H1 (cell line): ENCODE measurements around the gene PROM2. TPM values are rescaled to one million over a fixed set of nuclear protein-coding genes. Genes with fewer than 3 reads are reported as not detected.

Experiments
- CTCF ChIA-PET: fragments of 300-600 bp; sonication (Branson Sonifier 250); formaldehyde crosslinking; loops from one replicate; lab custom pipeline; 2021; ENCODE audit not compliant: partially characterized antibody; lab: Charles Lee
- POLR2A ChIA-PET: fragments of 300-600 bp; sonication (Branson Sonifier 250); formaldehyde crosslinking; loops from one replicate; lab custom pipeline; 2021; ENCODE audit warnings: inconsistent platforms; ENCODE audit not compliant: partially characterized antibody; lab: Charles Lee
- DNase-seq, 2 experiments: peaks; one replicate each; pipeline versions ENCODE4 v3.0.0 to v3.0.0-alpha.2; 2010 to 2022; ENCODE audit warnings: low spot score in 2 of 2, low read depth in 1 of 2, mixed read lengths in 1 of 2
- FAIRE-seq: peaks from 2 replicates; lab custom pipeline; 2011; peaks lifted over from hg19 to GRCh38; lab: Jason Lieb, UNC
- H2AFZ ChIP-seq: 2 replicates; pipeline ENCODE4 v1.8.1; 2012; ENCODE audit warnings: low read length, inconsistent platforms
- H2AK5ac ChIP-seq: 2 replicates; pipeline ENCODE4 v1.6.1; 2013; ENCODE audit warnings: low read depth, low read length
- H2BK120ac ChIP-seq: replicated peaks from 2 replicates; pipeline ENCODE3; 2013; ENCODE audit warnings: low read depth, low read length, inconsistent platforms
- H2BK12ac ChIP-seq: 2 replicates; pipeline ENCODE4 v1.6.1; 2013; ENCODE audit warnings: low read depth, low read length
- H2BK15ac ChIP-seq: 2 replicates; pipeline ENCODE4 v1.6.1; 2013; ENCODE audit warnings: low read length
- H2BK20ac ChIP-seq: 2 replicates; pipeline ENCODE4 v1.6.1; 2013; ENCODE audit warnings: low read length
- H2BK5ac ChIP-seq: 2 replicates; pipeline ENCODE4 v1.6.1; 2013; ENCODE audit warnings: low read depth, low read length
- H3K14ac ChIP-seq: 2 replicates; pipeline ENCODE4 v1.6.1; 2013; ENCODE audit warnings: inconsistent platforms; ENCODE audit not compliant: insufficient read length
- H3K18ac ChIP-seq: 2 replicates; pipeline ENCODE4 v1.6.1; 2013; ENCODE audit warnings: low read length; ENCODE audit errors: extremely low read depth
- H3K23ac ChIP-seq: 2 replicates; pipeline ENCODE4 v1.6.1; 2013; ENCODE audit warnings: inconsistent platforms; ENCODE audit not compliant: insufficient read length
- H3K23me2 ChIP-seq: 2 replicates; pipeline ENCODE4 v1.6.1; 2013; ENCODE audit warnings: low read depth, low read length
- H3K27ac ChIP-seq: 2 replicates; pipeline ENCODE4 v1.6.1; 2011; ENCODE audit warnings: low read depth, low read length, inconsistent platforms
- H3K27me3 ChIP-seq, 4 experiments: replicated peaks in 1 of 4; 1 replicate in 1 of 4; 2 replicates in 3 of 4; pipeline versions ENCODE4 v1.6.1 to v1.8.1; 2011 to 2013; ENCODE audit warnings: low read length in 3 of 4, mild to moderate bottlenecking in 3 of 4, inconsistent platforms in 2 of 4, mixed read lengths in 2 of 4, moderate library complexity in 1 of 4; ENCODE audit not compliant: control insufficient read depth in 3 of 4, insufficient read depth in 3 of 4; ENCODE audit errors: extremely low read depth in 1 of 4
- H3K36me3 ChIP-seq, 4 experiments: 2 replicates each; pipeline versions ENCODE4 v1.6.1 to v1.8.1; 2011 to 2013; ENCODE audit warnings: mild to moderate bottlenecking in 4 of 4, low read length in 3 of 4, moderate library complexity in 2 of 4, control low read depth in 1 of 4, inconsistent platforms in 1 of 4; ENCODE audit not compliant: insufficient read depth in 4 of 4, control insufficient read depth in 2 of 4
- H3K4ac ChIP-seq: replicated peaks from 2 replicates; pipeline ENCODE3; 2013; ENCODE audit warnings: low read length, low read depth, mixed read lengths, inconsistent platforms; ENCODE audit not compliant: insufficient read length
- H3K4me1 ChIP-seq, 4 experiments: replicated peaks in 1 of 4; 1 replicate in 1 of 4; 2 replicates in 3 of 4; pipeline versions ENCODE4 v1.6.1 to v1.8.1; 2011 to 2013; ENCODE audit warnings: low read length in 3 of 4, inconsistent platforms in 2 of 4, mixed read lengths in 1 of 4; ENCODE audit not compliant: insufficient read depth in 4 of 4, control insufficient read depth in 3 of 4
- H3K4me2 ChIP-seq, 2 experiments: 2 replicates each; pipeline versions ENCODE4 v1.6.1 to v1.8.1; 2011 to 2013; ENCODE audit warnings: low read depth in 2 of 2, low read length in 2 of 2, control low read depth in 1 of 2, inconsistent platforms in 1 of 2, mild to moderate bottlenecking in 1 of 2; ENCODE audit not compliant: insufficient read depth in 1 of 2
- H3K4me3 ChIP-seq, 4 experiments: fragments of 200-600, 300-600 bp in 1 of 4; sonication (generic), shearing (Covaris generic), sonication (Bioruptor Twin) in 1 of 4; 2 replicates each; pipeline versions ENCODE4 v1.5.1 to v1.8.1; 2011 to 2016; ENCODE audit warnings: low read length in 4 of 4, low read depth in 3 of 4, control low read depth in 2 of 4, inconsistent platforms in 2 of 4, mild to moderate bottlenecking in 2 of 4, mixed read lengths in 1 of 4, moderate library complexity in 1 of 4; ENCODE audit not compliant: insufficient read depth in 2 of 4; ENCODE audit errors: extremely low read depth in 1 of 4
- H3K56ac ChIP-seq: replicated peaks from 2 replicates; pipeline ENCODE3; 2013; ENCODE audit warnings: low read depth, mild to moderate bottlenecking, mixed read lengths, low read length, inconsistent platforms; ENCODE audit not compliant: insufficient read length
- H3K79me1 ChIP-seq: 2 replicates; pipeline ENCODE4 v1.6.1; 2013; ENCODE audit warnings: low read depth, low read length, control low read depth
- H3K79me2 ChIP-seq, 2 experiments: 2 replicates each; pipeline versions ENCODE4 v1.6.1 to v1.8.1; 2012 to 2013; ENCODE audit warnings: low read length in 2 of 2, mild to moderate bottlenecking in 2 of 2, inconsistent platforms in 1 of 2; ENCODE audit not compliant: insufficient read depth in 2 of 2, control insufficient read depth in 1 of 2
- H3K9ac ChIP-seq, 4 experiments: replicated peaks in 1 of 4; 1 replicate in 1 of 4; 2 replicates in 3 of 4; pipeline versions ENCODE4 v1.6.1 to v1.8.1; 2011 to 2013; ENCODE audit warnings: low read depth in 3 of 4, low read length in 3 of 4, control low read depth in 2 of 4, mild to moderate bottlenecking in 2 of 4, moderate library complexity in 2 of 4, inconsistent platforms in 1 of 4; ENCODE audit errors: extremely low read depth in 1 of 4
- H3K9me3 ChIP-seq, 2 experiments: 2 replicates each; pipeline versions ENCODE4 v1.6.1 to v1.8.1; 2012 to 2013; ENCODE audit warnings: mild to moderate bottlenecking in 2 of 2, moderate library complexity in 2 of 2, control low read depth in 1 of 2, inconsistent platforms in 1 of 2, low read depth in 1 of 2, low read length in 1 of 2, mixed read lengths in 1 of 2; ENCODE audit not compliant: insufficient read depth in 2 of 2
- H4K20me1 ChIP-seq, 2 experiments: replicated peaks in 1 of 2; 2 replicates each; pipeline versions ENCODE3 to v1.8.1; 2011 to 2013; ENCODE audit warnings: inconsistent platforms in 2 of 2, low read length in 2 of 2, mild to moderate bottlenecking in 1 of 2; ENCODE audit not compliant: insufficient read depth in 2 of 2, control insufficient read depth in 1 of 2
- H4K5ac ChIP-seq: 2 replicates; pipeline ENCODE4 v1.6.1; 2013; ENCODE audit warnings: low read length, low read depth, mixed read lengths, inconsistent platforms; ENCODE audit not compliant: insufficient read length
- H4K8ac ChIP-seq: 2 replicates; pipeline ENCODE4 v1.8.0; 2013; ENCODE audit warnings: mild to moderate bottlenecking, moderate library complexity, low read length, inconsistent platforms; ENCODE audit not compliant: insufficient read depth; ENCODE audit errors: extremely low read depth
- H4K91ac ChIP-seq: replicated peaks from 2 replicates; pipeline ENCODE3; 2013; ENCODE audit warnings: low read length, mixed read lengths, inconsistent platforms; ENCODE audit not compliant: insufficient read length
- GTF2F1 ChIP-seq: IDR thresholded peaks from 2 replicates; pipeline ENCODE4 v1.6.1; 2012; ENCODE audit warnings: low read depth, low read length, improper control_type of control experiment, borderline replicate concordance
- KDM4A ChIP-seq: IDR thresholded peaks from one replicate; pipeline ENCODE4 v1.7.1; 2012; ENCODE audit warnings: low read depth, mild to moderate bottlenecking, moderate library complexity, low read length, inconsistent platforms; ENCODE audit not compliant: severe bottlenecking
- RFX5 ChIP-seq: IDR thresholded peaks from 2 replicates; pipeline ENCODE4 v1.6.1; 2011; ENCODE audit warnings: low read depth, low read length, improper control_type of control experiment, borderline replicate concordance
- SIX5 ChIP-seq: IDR thresholded peaks from 2 replicates; pipeline ENCODE4 v1.6.1; 2011; ENCODE audit warnings: mild to moderate bottlenecking, low read depth, low read length
- SP1 ChIP-seq: IDR thresholded peaks from 2 replicates; pipeline ENCODE4 v1.6.1; 2011; ENCODE audit warnings: low read depth, low read length
- SP2 ChIP-seq: IDR thresholded peaks from 2 replicates; pipeline ENCODE4 v1.6.1; 2012; ENCODE audit warnings: mild to moderate bottlenecking, low read length, inconsistent platforms
- YY1 ChIP-seq: IDR thresholded peaks from 2 replicates; pipeline ENCODE4 v1.6.1; 2011; ENCODE audit warnings: low read depth, mild to moderate bottlenecking, low read length
- WGBS, 2 experiments: shearing (Covaris generic) in 1 of 2; methylation state at CpG; one replicate each; pipeline versions ENCODE4 v1.1.6 to v1.1.7; 2013 to 2015; ENCODE audit warnings: low lambda C conversion rate in 2 of 2, mixed read lengths in 2 of 2, inconsistent platforms in 1 of 2, low coverage in 1 of 2, missing lambda C conversion rate in 1 of 2; ENCODE audit not compliant: insufficient replicate concordance in 2 of 2, insufficient coverage in 1 of 2, insufficient read length in 1 of 2; ENCODE audit errors: extremely low coverage in 1 of 2, missing lambda C conversion rate in 1 of 2; 5-methylcytosine and 5-hydroxymethylcytosine counted together
- polyA plus RNA-seq, 7 experiments: library from polyadenylated mRNA; depleted of rRNA in 3 of 7; stranded (reverse) in 5 of 7; unstranded in 2 of 7; fragments of >200 nt in 5 of 7; fragments of 200-250 nt in 2 of 7; gene quantifications; 1 replicate in 5 of 7; 2 replicates in 1 of 7; 4 replicates in 1 of 7; pipeline versions ENCODE4 v1.2.1 to v1.2.3, GENCODE V29; 2011 to 2013; ENCODE audit warnings: missing spikeins in 2 of 7, mixed read lengths in 2 of 7
- total RNA-seq: library from RNA; stranded (reverse); fragmentation: NEBNext Ultra II Directional; extraction: Animal tissue kit (Norgen Biotek cat#: 25700); gene quantifications from 2 replicates; pipeline ENCODE4 v1.2.1, GENCODE V29; 2021

PROM2 gene
- total and polyA plus RNA-seq, 2 of the 8 experiments (the other 6 are each of a cell fraction or from before 2014, with no cell fraction given) = 1.6 to 3.8 TPM

- no peak overlapping the region for H3K18ac ChIP-seq
- TF ChIP-seq SIX5 (no peak), GTF2F1 (no peak), SP2 (no peak), SP1 (no peak), RFX5 (no peak), YY1 (no peak), KDM4A (no peak)
- H3K4me2 ChIP-seq = no peak overlapping the region
- H2BK15ac ChIP-seq = no peak overlapping the region
- no peaks in the 10 kb centered on the region for H4K20me1 ChIP-seq
- no peak overlapping the region for H2BK120ac ChIP-seq
- no peak overlapping the region for H3K23ac ChIP-seq
- no peak overlapping the region for H2BK12ac ChIP-seq
- DNase-seq = no peak
- 53% methylated on average over 4 of the region's 4 CpGs; no CpG with 5 or more reads in 1 of the 2 experiments for WGBS, 2 experiments
- H3K79me1 ChIP-seq = no peaks in the 10 kb centered on the region
- FAIRE-seq = no peak
- ChIA-PET CTCF (no interaction called here), POLR2A (no interaction called here)
- H2AK5ac ChIP-seq = no peak overlapping the region
- H3K23me2 ChIP-seq = no peaks in the 10 kb centered on the region
- no peaks in the 10 kb centered on the region; a peak in 1 of 7 replicates for H3K4me1 ChIP-seq
- peaks cover 61 to 99% of the 10 kb centered on the region in 2 experiments; a peak in 3 of 4 replicates for H3K9me3 ChIP-seq
- no peak overlapping the region for H4K5ac ChIP-seq
- H2AFZ ChIP-seq = no peak overlapping the region
- no peak overlapping the region for H3K27ac ChIP-seq
- H2BK5ac ChIP-seq = no peak overlapping the region
- H3K79me2 ChIP-seq = no peaks in the 10 kb centered on the region
- H4K91ac ChIP-seq = no peak overlapping the region
- no peak overlapping the region for H3K4ac ChIP-seq
- no peak overlapping the region for H3K56ac ChIP-seq
- H3K9ac ChIP-seq = no peak overlapping the region
- no peaks in the 10 kb centered on the region for H3K36me3 ChIP-seq
- no peak overlapping the region for H3K4me3 ChIP-seq
- H2BK20ac ChIP-seq = no peak overlapping the region
- no peak overlapping the region for H4K8ac ChIP-seq
- no peaks in the 10 kb centered on the region for H3K27me3 ChIP-seq
- H3K14ac ChIP-seq = no peak overlapping the region
Observed at GRCh38 chr2:95285542-95285932, 11.3 kb downstream of the PROM2 start.
